ENCODE data around the gene GBE1. TPM values are rescaled to one million over a fixed set of nuclear protein-coding genes. Genes with fewer than 3 reads are reported as not detected.

Gene GBE1
- total RNA-seq, 2 donors from 2014 or later: 8.4 to 12.3 TPM

- H3K36me3 ChIP-seq (ENCODE audit: control insufficient read depth, insufficient read depth, low read length): no peaks in the 10 kb centered on the region
- 90 to 94% methylated on average over 2 of the region's 2 CpGs for WGBS, 2 experiments (ENCODE audit: insufficient coverage in 1 of 2, insufficient read length in 1 of 2)
- no peaks in the 10 kb centered on the region for H3K27me3 ChIP-seq (ENCODE audit: control insufficient read depth, insufficient read depth, low read length, poor library complexity, severe bottlenecking)
- H3K4me1 Mint-ChIP-seq: no peaks in the 10 kb centered on the region
- H3K9me3 ChIP-seq (ENCODE audit: control insufficient read depth, low read length): no peaks in the 10 kb centered on the region
- TF ChIP-seq CTCF (conservative IDR thresholded peaks at IDR 0.05): no peak
- peaks cover 8% of the 10 kb centered on the region for H3K9me3 Mint-ChIP-seq
- no peak overlapping the region for H3K27ac ChIP-seq (ENCODE audit: low read depth, low read length)
- H3K4me3 Mint-ChIP-seq: no peak overlapping the region
- H3K36me3 Mint-ChIP-seq (ENCODE audit: low read depth): peaks cover 13% of the 10 kb centered on the region
- no peak overlapping the region for H3K4me3 ChIP-seq (ENCODE audit: low read length)
- H3K4me1 ChIP-seq (ENCODE audit: control insufficient read depth, insufficient read depth, low read length): no peaks in the 10 kb centered on the region
- DNase-seq: no peak
- no peak overlapping the region for H3K9ac ChIP-seq (ENCODE audit: extremely low read depth, low read length, poor library complexity, severe bottlenecking)
- no peak overlapping the region for H3K27ac Mint-ChIP-seq
- H3K27me3 Mint-ChIP-seq (ENCODE audit: insufficient read depth): no peaks in the 10 kb centered on the region
Measured at GRCh38 chr3:81632659-81633058, 128.8 kb downstream of the GBE1 start.

DNA sequence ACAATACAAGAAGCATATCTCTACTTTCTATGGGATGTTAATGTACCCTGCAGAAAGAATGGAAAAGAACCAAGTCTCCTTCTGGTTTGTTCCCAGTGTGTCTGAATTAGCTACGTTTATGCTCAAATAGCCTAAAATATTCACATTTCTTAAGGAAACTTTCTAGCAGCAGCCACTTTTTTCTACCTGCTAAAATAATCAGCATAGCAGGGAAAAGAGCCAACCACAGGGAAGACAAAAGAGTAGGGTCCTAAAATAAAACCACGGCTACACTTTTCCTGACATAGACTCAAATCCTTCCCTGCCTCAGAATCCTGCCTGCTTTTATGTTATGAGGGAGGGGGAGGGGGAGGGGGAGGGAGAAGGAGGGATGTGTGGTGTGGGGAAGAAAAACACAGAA lies 136.7 kb downstream of the GBE1 start:
- Mint-ChIP-seq H3K4me1 (peaks cover 17% of the 10 kb centered on the region), H3K9me3 (peaks cover under 1% of the 10 kb centered on the region), H3K27me3 (ENCODE audit: insufficient read depth) (no peaks in the 10 kb centered on the region), H3K27ac (no peak overlapping the region), H3K36me3 (ENCODE audit: low read depth) (peaks cover under 1% of the 10 kb centered on the region), H3K4me3 (no peak overlapping the region)
- H3K4me1 ChIP-seq (ENCODE audit: control insufficient read depth, insufficient read depth, low read length): no peaks in the 10 kb centered on the region
- no peaks in the 10 kb centered on the region for H3K36me3 ChIP-seq (ENCODE audit: control insufficient read depth, insufficient read depth, low read length)
- H3K9me3 ChIP-seq (ENCODE audit: control insufficient read depth, low read length): no peaks in the 10 kb centered on the region
- no peaks in the 10 kb centered on the region for H3K27me3 ChIP-seq (ENCODE audit: control insufficient read depth, insufficient read depth, low read length, poor library complexity, severe bottlenecking)
- H3K27ac ChIP-seq (ENCODE audit: low read depth, low read length): no peak overlapping the region
- H3K9ac ChIP-seq (ENCODE audit: extremely low read depth, low read length, poor library complexity, severe bottlenecking): no peak overlapping the region
- WGBS, 2 experiments (ENCODE audit: insufficient coverage in 1 of 2, insufficient read length in 1 of 2): 60 to 89% methylated on average over 1 to 2 of the region's 2 CpGs
- TF ChIP-seq CTCF (conservative IDR thresholded peaks at IDR 0.05): no peak
- DNase-seq: no peak
- no peak overlapping the region for H3K4me3 ChIP-seq (ENCODE audit: low read length)

GRCh38 chr3:81622395-81622794 lies 139.1 kb downstream of the GBE1 start:
- 94 to 96% methylated on average over 4 of the region's 4 CpGs for WGBS, 2 experiments (ENCODE audit: insufficient coverage in 1 of 2, insufficient read length in 1 of 2)
- Histone ChIP-seq H3K27me3 (ENCODE audit: control insufficient read depth, insufficient read depth, low read length, poor library complexity, severe bottlenecking) (no peaks in the 10 kb centered on the region), H3K4me1 (ENCODE audit: control insufficient read depth, insufficient read depth, low read length) (no peaks in the 10 kb centered on the region), H3K4me3 (ENCODE audit: low read length) (no peak overlapping the region), H3K9me3 (ENCODE audit: control insufficient read depth, low read length) (no peaks in the 10 kb centered on the region), H3K36me3 (ENCODE audit: control insufficient read depth, insufficient read depth, low read length) (no peaks in the 10 kb centered on the region), H3K9ac (ENCODE audit: extremely low read depth, low read length, poor library complexity, severe bottlenecking) (no peak overlapping the region), H3K27ac (ENCODE audit: low read depth, low read length) (no peak overlapping the region)
- H3K36me3 Mint-ChIP-seq (ENCODE audit: low read depth): no peaks in the 10 kb centered on the region
- no peak for DNase-seq
- H3K27me3 Mint-ChIP-seq (ENCODE audit: insufficient read depth): no peaks in the 10 kb centered on the region
- H3K4me3 Mint-ChIP-seq: no peak overlapping the region
- H3K4me1 Mint-ChIP-seq: peaks cover 17% of the 10 kb centered on the region
- no peaks in the 10 kb centered on the region for H3K9me3 Mint-ChIP-seq
- no peak overlapping the region for H3K27ac Mint-ChIP-seq
- TF ChIP-seq CTCF (conservative IDR thresholded peaks at IDR 0.05): no peak

Data from endodermal cell (in vitro differentiated cells).